ENCODE data around the gene ATXN1.

The ATXN1 gene

DNA sequence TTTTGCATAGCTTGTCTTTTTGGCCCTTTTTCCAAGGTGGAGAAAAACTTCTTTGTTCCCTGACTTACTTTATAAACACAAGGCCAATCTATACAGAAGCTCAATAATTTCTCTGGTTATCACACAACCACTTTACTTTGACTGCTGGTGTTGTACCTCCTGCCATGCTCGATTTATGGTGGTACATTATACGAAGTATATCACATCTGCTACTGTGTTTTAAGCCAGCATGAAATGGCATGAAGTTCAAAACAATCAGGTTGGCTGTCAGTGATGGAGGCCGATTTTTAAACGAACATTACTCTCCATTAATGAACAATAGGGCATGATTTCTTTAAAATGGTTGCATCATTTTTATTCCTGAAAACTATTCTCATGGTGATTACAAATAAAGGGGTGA is 21.0 kb upstream of the ATXN1 start:
- DNase-seq: no peak

DNA sequence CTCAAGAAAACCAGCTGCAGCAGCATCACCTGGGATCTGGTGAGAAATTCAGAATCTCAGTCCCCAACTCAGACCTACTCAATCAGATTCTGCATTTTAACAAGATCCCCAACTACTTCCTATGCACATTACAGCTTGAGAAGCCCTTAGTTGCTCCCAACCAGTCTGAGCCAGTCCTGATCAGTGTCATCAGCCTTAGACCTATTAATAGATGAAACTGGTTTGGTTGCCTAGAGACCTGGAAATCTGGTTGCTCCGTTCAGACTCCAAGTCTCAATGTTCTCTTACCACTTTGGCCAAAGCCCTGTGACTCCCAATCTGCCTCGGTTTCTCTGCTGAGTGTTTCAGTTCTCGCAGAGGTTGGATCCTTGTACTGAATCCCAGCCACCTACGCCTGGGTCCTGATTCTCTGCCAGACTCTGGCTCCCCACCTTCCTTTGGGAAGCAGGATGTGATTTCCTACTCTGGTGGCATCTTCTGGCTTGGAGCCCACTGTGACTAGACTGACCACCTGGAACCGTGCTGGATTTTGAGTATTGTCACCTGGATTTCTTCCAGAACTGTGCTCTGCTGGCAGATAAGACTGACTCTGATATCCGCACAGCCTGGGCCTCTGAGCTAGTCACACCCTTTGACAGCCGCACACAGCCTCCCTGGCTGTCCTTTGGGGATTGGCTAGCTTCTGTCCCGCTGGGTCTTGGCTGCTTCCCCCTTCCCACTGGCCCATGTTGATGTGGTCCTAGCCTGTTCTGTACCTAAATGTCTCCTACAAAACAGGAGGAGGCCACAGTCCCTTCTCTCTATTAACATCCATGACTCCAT is 20.3 kb upstream of the ATXN1 start:
- DNase-seq: no peak

DNA sequence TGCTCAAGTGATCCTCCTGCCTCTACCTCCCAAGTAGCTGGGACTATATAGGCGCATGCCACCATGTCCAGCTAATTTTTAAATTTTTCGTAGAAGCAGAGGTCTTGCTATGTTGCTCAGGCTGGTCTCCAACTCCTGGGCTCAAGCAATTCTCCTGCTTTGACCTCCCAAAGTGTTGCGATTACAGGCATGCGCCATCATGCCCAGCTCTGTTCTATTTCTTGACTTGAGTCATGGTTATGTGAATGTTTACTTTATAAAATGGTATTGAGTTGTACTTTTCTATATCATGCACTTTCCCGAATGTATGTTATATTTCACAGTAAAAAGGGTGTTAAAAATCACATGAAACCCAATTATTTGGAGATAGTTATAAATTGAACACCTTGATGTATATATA is 17.3 kb upstream of the ATXN1 start:
- no peak for DNase-seq

DNA sequence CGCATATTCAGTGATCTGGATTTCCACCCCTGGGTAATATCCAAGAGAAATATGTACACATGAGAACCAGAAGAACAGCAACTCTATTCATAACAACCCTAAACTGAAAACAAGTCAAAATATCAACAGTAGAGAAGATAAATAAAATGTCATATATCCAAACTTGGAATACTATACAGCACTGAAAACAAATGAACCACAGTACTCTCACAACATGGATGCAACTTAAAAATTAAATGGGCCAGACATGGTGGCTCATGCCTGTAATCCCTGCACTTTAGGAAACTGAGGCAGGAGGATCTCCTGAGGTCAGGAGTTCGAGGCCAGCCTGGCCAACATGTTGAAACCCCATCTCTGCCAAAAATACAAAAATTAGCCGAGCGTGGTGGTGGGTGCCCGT is 16.5 kb upstream of the ATXN1 start:
- DNase-seq: no peak

DNA sequence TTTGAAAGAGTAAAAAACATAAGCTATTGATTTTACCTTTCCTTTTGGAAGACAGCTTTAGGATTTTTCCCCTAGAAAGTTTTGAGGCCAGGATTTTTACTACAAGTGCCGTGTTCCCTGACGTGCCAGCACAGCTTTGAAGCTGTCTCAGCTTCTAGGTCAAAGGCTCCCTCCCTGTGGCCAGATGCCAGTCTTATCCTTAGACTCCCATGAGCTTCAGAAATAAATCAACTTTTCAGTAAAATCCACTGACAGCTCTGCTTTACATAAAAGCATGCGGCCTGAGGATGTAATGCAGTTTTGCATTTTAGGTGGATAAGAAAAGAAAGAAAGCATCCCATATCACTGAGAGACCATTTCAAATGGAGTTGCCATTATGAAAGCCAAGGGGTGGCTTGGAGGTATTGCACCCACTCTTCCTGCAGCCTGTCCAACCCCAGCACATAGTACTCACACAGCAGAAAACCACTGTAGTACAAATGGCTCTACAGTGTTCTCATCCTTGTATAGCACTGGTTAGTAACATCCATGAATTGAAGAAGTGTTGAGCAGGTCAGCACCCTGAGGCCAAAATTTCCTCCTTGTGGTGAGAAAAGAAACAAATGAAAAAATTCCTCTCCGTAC is 15.2 kb upstream of the ATXN1 start:
- no peak for DNase-seq

DNA sequence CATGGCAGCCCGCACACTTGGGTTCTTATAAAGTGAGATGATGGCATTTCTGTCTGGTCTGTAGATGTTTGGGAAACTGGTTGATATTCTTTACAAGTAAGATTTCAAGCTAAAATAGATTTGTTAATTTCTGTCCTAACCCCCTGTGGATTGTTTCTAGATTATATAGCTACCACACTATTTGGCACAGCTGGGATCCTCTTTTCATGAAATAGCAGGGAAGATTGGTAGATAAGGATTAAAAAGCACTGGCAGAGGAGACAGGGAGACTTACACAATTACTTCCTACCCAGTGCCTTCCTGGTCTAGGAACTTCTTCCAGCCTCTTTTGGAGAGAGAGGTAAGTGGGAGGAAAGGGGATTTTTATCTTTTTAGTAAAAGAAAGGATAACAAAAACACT is 13.2 kb upstream of the ATXN1 start:
- no peak for DNase-seq

DNA sequence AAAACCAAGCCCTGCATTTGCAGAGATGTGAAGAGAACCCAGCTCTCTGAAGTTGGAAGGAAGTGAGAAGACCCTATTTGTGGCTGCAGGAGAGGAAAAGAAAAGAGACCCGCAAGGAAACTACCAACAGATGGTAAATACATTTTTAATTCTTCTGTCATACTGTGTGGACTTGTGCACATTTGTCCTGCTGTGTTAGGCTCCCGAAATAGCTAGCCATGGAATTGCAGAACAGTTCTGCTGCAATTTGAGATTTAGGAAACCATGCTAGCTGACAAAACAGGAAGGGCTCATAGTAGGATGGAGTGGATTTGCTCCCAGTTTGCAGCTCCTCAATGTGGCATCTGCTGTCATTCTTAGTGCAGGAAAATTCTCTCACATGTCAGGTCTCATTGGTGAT is 12.1 kb upstream of the ATXN1 start:
- DNase-seq: no peak

DNA sequence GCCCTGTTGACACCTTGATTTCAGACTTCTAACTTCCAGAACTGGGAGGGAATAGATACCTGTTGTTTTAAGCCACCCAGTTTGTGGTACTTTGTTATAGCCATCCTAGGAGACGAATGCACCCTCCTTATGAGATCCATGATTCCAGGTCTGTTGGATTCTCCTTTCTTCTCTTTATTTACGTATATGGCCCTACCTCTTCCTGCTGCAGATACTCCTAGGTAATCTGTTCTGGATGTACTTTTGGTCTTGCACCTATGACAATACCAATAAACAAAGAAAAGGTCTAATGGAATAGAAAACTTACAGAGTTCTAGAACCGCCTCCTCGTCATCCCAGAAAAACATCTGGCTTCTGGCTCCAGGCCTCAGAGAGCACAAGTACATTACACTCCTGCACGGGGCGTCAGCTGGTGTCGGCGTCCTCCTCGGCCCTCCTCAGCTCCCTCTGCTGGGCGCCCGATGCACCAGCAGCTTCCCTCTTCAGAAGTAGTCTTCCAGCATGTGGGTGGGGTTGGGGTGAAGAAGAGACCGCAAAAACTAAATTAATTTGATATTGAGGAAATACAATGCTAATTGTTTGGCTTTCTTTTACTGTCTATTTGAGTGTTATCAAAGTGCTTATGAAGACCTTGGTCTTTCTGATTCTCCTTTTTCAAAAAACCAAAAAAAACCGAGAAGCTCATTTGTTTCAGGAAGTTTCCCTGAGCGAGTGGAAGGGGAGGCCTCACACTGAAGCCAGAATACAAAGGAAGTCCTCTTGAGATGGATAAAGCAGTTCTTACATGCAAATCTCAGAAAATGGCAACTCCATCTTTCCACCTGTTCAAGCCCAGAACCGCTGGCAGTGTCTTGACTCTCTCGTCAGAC is 9.7 kb upstream of the ATXN1 start:
- peak; percentile 66 for DNase-seq

DNA sequence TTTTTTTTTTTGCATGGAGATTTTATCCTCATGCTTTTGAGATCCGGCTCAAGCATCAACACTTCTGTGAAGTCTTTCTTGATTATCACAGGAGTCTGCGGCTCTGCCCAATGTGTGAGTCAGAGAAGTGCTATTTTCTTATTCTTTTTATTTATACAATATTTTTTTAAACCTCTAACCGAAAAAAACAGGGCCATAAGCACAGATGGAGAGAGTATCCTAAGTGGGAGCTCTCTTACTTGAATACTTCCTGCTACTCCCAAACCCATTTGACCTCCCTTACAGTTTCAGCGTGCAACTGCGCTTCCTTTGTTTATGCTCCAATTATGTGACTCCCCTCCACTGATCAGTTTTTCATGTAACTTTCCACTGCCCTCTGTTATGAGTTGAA is 8.7 kb upstream of the ATXN1 start:
- DNase-seq: no peak

DNA sequence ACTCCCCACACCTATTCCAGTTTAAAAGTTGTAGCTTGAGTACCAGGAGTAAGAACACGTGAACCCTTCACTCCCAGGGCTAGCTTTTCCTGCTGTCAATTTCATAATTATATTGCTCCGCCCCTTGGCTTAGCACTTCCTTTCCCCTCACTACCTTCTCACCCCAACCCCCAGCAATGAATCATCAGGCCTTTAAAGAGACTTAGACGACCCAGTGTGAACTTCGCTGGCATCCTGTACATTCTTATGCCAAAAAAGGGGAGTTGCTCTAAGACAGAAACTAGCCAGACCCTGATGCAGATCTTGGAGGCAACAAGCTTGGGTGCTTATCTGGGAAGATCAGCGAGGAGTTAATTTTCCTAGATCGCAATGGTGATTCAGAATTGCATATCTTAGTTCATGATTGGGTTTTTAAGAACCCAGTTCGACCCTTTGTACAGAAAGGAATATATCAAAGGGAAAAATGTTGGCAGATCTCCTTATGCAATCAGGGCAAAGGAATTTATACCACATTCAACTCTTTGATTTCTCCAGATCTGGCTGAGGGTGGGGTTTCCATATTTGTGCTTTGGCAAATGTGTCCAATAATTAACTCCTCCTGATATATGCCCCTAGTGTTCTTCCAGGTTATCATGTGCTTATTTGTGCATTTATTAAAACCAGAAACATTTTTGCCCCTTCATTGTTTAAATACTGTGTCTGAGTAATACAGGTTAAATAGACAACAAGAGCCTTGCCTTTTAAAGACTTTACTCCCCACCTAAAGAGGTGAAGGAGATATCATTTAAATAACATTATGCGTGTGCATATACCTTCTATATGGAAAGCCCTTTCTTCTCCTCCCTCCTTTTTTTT is 8.1 kb upstream of the ATXN1 start:
- peak; percentile 33 for DNase-seq

DNA sequence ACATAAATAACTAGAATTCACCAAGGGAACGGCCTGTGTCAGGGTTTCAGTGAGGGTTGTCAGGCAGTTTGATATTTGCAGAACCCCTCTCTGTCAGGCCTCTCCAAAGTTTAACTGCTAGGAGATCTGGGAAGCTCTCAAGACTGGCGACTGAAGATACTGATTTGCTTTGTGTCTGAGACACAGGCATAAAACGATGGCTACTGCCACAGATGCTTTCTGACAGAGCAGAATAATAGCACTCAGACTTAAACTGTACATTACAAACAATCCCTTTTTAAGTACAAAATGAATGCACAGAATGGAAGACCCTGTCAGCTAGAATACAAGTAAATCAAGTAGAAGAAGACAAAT is 7.2 kb upstream of the ATXN1 start:
- DNase-seq: no peak

DNA sequence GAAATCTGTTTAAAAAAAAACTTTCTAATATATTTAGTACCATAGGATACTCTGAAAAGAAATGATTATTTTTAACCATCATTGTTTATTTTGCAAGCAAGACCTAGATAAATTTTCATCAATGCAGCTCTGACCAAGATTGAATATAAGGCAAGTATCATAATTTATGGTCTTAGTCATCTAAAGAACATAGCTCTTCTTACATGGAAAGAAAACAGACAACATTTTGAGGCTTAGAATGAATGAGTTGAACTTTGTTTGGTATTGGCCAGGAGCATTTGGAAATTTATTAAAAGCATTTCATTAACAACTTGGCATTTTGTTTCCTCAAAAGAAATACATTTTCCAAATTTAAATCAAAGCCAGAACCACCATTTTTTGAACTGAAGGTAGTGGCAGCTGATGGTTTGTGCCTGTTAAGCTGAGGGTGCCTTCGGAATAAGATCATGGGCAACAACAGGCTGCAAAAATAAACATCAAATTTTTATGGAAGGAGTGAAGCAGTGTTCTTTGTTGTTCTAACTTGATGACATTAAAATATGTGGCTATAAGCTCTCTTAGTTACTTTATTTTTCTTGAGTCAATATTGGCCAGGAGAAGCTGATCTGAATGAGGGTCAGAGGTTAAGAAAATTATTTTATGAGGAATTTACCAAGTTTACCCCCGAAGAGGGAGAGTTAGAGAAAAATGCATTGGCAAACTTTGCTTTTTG is 6.7 kb upstream of the ATXN1 start:
- DNase-seq: no peak

DNA sequence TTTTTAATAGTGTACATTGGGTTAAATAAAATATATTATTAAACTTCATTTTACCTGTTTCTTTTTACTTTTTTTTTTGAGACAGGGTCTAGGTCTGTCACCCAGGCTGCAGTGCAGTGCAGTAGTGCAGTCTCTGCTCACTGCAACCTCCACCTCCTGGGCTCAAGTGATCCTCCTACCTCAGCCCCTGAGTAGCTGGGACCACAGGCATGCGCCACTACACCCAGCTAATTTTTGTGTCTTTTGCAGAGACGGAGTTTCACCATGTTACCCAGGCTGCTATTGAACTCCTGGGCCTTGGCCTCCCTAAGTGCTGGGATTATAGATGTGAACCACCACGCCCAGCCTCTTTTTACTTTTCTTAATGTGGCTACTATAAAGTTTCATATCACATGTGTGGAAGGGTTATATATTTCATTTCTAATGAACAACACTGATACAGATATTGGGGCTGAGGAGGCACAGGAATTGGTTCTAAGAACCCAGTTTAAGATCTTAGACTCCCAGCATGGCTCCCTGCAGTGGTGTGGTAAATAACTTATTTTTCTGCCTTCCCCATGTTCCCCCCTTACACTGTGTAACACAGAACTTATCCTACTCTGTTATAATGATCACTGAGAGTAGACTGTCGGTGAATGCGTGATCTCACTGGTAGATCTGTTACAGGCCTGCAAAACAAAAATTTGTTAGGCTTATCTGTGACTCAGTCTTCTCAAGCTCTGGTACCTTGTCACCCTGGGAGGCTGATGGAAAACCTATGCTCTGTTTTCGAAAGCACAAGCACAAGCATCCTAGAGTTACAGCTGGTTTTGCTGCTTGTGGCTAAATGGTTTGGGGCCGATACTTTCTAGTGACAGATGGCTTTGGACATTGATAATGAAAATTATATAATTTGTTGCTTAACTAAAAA is 5.8 kb upstream of the ATXN1 start:
- DNase-seq: no peak

DNA sequence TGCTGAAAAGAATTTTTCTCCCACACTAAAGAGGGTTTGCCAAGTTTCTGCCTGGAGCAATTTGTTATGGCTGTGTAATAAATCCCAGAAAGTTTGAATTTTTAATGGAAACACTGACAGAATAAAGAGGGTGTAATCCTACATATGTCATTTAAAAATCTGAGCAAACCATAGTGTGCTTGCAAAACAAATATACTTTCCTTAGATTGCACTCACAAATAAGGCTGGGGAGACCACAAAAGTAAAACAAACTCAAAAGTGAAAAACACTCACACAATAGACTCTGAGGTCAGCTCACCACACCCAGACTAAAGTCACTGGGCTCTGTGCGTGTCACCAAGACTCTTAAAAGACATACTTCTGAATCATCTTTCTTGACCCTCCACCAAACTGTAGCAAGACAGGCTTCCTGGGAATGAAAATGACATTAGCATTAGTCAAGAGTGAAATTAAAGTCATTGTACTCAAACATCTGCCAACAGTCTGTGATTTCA is 4.8 kb upstream of the ATXN1 start:
- DNase-seq: no peak

DNA sequence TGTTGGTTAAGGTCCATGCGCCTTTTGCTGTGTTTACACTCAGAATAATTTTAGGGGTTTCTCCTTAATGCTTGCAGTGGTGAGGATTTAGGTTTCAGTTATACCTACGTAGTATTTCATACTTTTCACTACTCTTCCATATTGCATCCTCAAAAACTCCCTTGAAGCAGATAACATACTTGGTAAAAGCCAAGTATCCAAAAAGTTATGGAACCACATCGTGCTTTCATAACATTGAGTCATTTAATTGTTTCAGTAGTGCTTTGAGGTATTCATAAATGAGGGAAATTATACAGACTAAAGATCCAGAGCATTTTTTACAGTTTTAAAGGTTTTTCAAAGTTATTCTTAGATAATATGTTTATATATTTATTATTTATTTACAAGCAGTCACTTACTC is 4.0 kb upstream of the ATXN1 start:
- DNase-seq: no peak

DNA sequence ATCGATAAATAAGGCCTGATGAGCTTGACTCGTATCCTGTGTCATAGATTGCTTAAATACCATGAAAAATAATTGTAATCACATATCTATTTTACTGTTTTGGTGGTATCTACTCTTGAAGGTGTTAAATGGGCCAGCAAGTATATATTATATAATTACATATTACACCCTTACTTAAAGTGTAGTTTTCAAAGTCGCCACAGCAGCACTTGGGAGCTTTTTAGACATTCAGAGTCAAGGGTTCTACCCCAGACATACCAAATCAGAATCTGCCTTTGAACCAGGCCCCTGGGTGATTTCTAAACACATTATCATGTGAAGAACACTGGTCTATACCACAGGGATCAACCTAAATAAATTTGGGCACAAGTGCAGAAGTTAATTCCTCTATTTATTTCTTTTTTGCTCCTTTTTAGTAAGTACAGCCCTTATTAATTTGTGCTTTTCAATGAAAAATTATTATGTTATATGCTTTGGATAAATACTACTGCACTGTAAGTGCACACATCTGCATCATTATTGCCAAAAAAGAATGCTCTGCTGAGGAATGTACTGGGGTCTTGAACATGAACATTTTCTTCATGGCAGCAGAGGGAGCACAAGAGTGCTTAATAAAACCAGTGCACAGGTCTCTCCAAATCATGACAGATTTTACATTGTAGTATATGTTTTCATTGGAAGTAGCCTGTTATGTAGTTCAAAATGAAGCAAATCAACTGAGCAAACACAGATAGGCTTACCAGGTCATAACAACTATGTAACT is 3.1 kb upstream of the ATXN1 start:
- no peak for DNase-seq

DNA sequence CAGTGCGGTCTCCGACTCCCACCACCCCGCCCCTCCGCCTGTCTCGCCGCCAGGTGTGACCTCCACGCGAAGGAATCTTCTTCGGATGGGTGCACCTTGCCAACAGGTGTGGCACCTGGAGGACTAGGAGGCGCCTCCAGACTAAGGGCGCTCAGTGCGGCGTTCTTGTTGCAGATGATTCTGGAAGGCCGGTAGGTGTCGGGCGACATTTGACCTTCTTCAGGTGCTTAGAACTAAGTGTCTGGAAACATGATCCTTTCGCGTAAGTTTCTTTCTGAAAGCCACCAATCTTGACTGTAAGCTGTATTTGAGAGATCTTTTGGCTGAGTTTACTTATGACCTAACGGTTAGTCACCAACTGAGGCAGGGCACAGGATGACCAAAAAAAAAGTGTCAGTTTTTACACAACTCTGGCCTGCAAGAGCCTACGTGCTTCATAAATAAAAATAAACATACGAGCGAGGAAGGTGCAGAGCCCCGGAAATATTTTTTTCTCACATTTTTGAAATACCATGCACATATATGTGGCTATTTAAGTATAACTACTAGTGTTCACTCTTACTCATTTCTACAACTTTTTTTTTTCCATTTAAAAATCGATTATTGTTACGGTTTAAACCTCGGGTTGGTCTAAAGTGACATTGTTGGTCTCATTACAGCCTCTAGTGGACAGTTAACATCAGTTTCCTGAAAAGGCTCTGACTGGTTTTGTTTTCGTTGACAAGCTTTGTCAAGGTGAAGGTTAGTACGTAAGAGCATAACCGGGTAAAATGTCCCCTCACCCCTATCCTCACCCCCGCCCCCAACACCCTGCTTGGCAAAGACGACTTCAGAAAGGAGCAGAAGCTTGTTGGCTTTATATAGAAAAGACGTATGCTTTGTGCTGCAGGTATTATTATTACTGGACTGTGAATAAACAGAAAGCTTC is 1.6 kb upstream of the ATXN1 start:
- peak; percentile 32 for DNase-seq

DNA sequence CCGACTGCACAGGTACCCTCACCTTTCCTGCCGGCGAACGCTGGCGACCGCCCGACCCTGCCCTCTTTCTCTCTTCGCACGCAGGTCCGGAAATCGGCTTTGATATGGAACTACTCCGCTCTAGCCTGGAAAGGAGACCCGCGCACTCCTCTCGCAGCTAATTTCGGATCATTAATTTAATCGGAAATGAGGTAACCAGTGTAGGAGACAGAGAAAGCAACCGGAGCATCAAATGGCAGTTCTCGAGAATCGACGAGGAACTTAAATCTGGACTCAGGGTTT is 949 bp upstream of the ATXN1 start:
- no peak for DNase-seq

All from activated CD4-positive, alpha-beta T cell treated with anti-CD3 and anti-CD28 coated beads for 1 hour (primary cell).